ENCODE results near the gene KMT2B.

DNA sequence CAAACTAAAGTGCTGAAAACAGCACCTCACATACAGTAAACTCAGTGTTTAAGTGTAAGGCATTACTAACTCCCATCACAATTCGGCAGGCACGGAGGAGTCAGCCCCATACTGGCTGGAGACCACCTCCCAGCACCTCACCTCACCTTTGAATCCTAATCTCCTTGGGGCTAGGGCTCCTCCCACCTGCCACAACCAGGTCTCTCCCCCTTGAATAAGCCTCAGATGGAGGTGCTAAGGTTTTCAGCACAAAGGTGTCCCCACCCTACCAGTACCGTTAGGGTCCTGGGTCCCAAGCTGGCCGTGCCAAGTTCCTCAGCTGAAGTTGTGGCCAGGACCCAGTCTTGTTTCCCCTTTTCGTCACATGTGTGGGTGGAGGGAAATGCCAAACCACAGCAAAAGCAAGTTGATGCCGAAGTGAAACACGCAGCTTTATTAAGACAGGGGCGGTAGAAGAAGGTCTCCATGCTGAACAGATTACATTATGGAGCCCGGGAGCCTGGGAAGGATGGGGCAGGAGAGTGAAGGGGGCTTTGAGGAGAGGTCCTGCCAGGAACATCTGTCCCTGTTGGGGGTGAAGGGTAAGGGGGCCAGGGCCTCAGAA, 24.4 kb downstream of the KMT2B start, which contains the start of gene IGFLR1:
- TF ChIP-seq POLR2AphosphoS5 (IDR thresholded peaks at IDR 0.05) (no peak), POLR2A (IDR thresholded peaks at IDR 0.05) (no peak)
- TF ChIP-seq, protein P1, sequence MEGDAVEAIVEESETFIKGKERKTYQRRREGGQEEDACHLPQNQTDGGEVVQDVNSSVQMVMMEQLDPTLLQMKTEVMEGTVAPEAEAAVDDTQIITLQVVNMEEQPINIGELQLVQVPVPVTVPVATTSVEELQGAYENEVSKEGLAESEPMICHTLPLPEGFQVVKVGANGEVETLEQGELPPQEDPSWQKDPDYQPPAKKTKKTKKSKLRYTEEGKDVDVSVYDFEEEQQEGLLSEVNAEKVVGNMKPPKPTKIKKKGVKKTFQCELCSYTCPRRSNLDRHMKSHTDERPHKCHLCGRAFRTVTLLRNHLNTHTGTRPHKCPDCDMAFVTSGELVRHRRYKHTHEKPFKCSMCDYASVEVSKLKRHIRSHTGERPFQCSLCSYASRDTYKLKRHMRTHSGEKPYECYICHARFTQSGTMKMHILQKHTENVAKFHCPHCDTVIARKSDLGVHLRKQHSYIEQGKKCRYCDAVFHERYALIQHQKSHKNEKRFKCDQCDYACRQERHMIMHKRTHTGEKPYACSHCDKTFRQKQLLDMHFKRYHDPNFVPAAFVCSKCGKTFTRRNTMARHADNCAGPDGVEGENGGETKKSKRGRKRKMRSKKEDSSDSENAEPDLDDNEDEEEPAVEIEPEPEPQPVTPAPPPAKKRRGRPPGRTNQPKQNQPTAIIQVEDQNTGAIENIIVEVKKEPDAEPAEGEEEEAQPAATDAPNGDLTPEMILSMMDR (IDR thresholded peaks at IDR 0.05), result no peak
